Measurements from ENCODE around the gene GJA5. TPM values are rescaled to one million over a fixed set of nuclear protein-coding genes. Genes with fewer than 3 reads are reported as not detected.
A peak's percentile ranks its signal among the peaks of the same experiment; 100 is the strongest.

GJA5 gene
- total and polyA plus RNA-seq, 2 experiments from 2014 or later, result 1.9 to 2.3 TPM

DNA sequence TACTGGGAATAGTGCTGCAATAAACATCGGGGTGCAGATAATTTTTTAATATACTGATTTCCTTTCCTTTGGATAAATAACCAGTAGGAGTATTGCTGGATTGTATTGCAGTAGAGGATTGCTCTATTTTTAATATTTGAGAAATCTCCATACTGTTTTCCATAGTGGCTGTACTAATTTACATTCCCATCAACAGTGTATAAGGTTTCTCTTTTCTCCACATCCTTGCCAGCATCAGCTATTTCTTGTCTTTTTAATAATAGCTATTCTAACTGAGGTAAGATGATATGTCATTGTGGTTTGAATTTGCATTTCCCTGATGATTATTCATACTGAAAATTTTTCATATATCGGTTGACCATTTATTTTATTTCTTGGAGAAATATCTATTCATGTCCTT lies 31.1 kb downstream of the GJA5 start:
- Histone ChIP-seq H4K20me1 (ENCODE audit: insufficient read depth) (no peaks in the 10 kb centered on the region), H3K9me3 (ENCODE audit: low read depth) (no peaks in the 10 kb centered on the region), H3K9ac (no peak overlapping the region), H3K79me2 (ENCODE audit: insufficient read depth) (no peaks in the 10 kb centered on the region), H2AFZ (no peak overlapping the region), H3K4me1 (ENCODE audit: insufficient read depth) (no peaks in the 10 kb centered on the region), H3K27ac (no peak overlapping the region), H3K27me3 (replicated peaks; ENCODE audit: insufficient read depth) (no peaks in the 10 kb centered on the region), H3K4me2 (ENCODE audit: unreplicated experiment) (no peak overlapping the region), H3K4me3 (no peak overlapping the region), H3K9me2 (ENCODE audit: insufficient read depth) (no peaks in the 10 kb centered on the region), H3F3A (ENCODE audit: insufficient read depth) (no peaks in the 10 kb centered on the region), H3K36me3 (ENCODE audit: low read depth) (no peaks in the 10 kb centered on the region)
- TF ChIP-seq EZH2phosphoT487 (IDR thresholded peaks at IDR 0.05; ENCODE audit: insufficient read depth, low read depth) (no peak), EZH2 (IDR thresholded peaks at IDR 0.05; ENCODE audit: insufficient read depth, poor library complexity, severe bottlenecking) (no peak)
- DNase-seq, result no peak
- in situ Hi-C loops (cut with MboI), result no loop called here
- WGBS, 2 experiments (ENCODE audit: low coverage in 1 of 2, low lambda C conversion rate in 2 of 2, missing lambda C conversion rate in 2 of 2), result 79 to 87% methylated on average over 2 of the region's 2 CpGs

DNA sequence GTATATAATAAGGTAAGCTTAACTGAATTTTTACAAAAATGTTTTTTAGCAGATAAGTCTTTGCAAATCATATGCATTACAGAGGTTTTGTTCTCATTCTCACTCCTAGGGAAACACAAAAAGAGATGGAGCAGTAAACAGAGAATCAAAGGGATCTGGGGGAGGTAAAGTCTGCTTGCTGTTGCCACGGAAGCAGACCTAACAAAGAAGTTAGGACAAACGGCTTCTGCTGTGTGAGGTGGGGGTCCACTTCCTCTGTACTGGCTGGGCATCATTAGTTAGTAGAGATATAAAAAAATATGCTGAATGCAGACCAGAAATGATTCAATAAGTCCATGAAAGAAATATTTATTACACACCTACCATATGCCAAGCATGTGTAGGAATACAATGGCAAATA lies 34.2 kb downstream of the GJA5 start:
- no peak overlapping the region for H3K4me3 ChIP-seq
- peaks cover 4% of the 10 kb centered on the region; the same call in 1 of the 2 replicates for H3K27me3 ChIP-seq (replicated peaks; ENCODE audit: insufficient read depth)
- no peaks in the 10 kb centered on the region for H3K36me3 ChIP-seq (ENCODE audit: low read depth)
- H3K4me1 ChIP-seq (ENCODE audit: insufficient read depth), result no peaks in the 10 kb centered on the region
- no peaks in the 10 kb centered on the region for H3K9me3 ChIP-seq (ENCODE audit: low read depth)
- no peak for DNase-seq
- no peaks in the 10 kb centered on the region for H3F3A ChIP-seq (ENCODE audit: insufficient read depth)
- 27 to 48% methylated on average over 2 of the region's 2 CpGs for WGBS, 2 experiments (ENCODE audit: low coverage in 1 of 2, low lambda C conversion rate in 2 of 2, missing lambda C conversion rate in 2 of 2)
- no peak overlapping the region for H3K4me2 ChIP-seq (ENCODE audit: unreplicated experiment)
- no peak overlapping the region for H3K9ac ChIP-seq
- H3K9me2 ChIP-seq (ENCODE audit: insufficient read depth), result no peaks in the 10 kb centered on the region
- no peak overlapping the region for H3K27ac ChIP-seq
- in situ Hi-C loops (cut with MboI), result no loop called here
- no peaks in the 10 kb centered on the region for H3K79me2 ChIP-seq (ENCODE audit: insufficient read depth)
- H4K20me1 ChIP-seq (ENCODE audit: insufficient read depth), result no peaks in the 10 kb centered on the region
- H2AFZ ChIP-seq, result no peak overlapping the region
- TF ChIP-seq EZH2 (IDR thresholded peaks at IDR 0.05; ENCODE audit: insufficient read depth, poor library complexity, severe bottlenecking) (no peak), EZH2phosphoT487 (IDR thresholded peaks at IDR 0.05; ENCODE audit: insufficient read depth, low read depth) (no peak)

DNA sequence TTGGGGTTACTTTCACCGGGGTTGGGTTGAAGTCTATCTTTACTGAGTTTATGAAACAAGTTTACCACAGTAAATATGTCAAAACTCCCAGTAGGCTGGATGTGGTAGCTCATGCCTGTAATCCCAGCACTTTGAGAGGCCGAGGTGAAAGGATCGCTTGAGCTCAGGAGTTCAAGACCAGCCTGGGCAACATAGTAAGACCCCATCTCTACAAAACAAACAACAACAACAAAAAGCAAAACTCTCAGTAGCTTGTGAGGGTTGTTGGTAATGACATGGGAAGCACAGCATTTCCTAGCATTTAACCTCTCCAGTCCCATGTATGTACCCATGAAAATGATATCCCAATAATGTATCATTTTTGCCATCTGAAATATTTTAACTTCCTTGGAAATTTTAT lies 34.7 kb downstream of the GJA5 start:
- H3K79me2 ChIP-seq (ENCODE audit: insufficient read depth), result no peaks in the 10 kb centered on the region
- no peaks in the 10 kb centered on the region for H3K9me3 ChIP-seq (ENCODE audit: low read depth)
- no peak overlapping the region for H3K9ac ChIP-seq
- no peaks in the 10 kb centered on the region for H3K9me2 ChIP-seq (ENCODE audit: insufficient read depth)
- in situ Hi-C loops (cut with MboI), result no loop called here
- no peak overlapping the region for H2AFZ ChIP-seq
- H4K20me1 ChIP-seq (ENCODE audit: insufficient read depth), result no peaks in the 10 kb centered on the region
- no peak overlapping the region for H3K4me2 ChIP-seq (ENCODE audit: unreplicated experiment)
- peaks cover 8% of the 10 kb centered on the region; the same call in 1 of the 2 replicates for H3K27me3 ChIP-seq (replicated peaks; ENCODE audit: insufficient read depth)
- WGBS, 2 experiments (ENCODE audit: low coverage in 1 of 2, low lambda C conversion rate in 2 of 2, missing lambda C conversion rate in 2 of 2), result 63 to 71% methylated on average over 3 of the region's 3 CpGs
- H3K27ac ChIP-seq, result no peak overlapping the region
- H3F3A ChIP-seq (ENCODE audit: insufficient read depth), result no peaks in the 10 kb centered on the region
- no peak for TF ChIP-seq EZH2 (IDR thresholded peaks at IDR 0.05; ENCODE audit: insufficient read depth, poor library complexity, severe bottlenecking)
- no peak for TF ChIP-seq EZH2phosphoT487 (IDR thresholded peaks at IDR 0.05; ENCODE audit: insufficient read depth, low read depth)
- no peaks in the 10 kb centered on the region for H3K4me1 ChIP-seq (ENCODE audit: insufficient read depth)
- no peaks in the 10 kb centered on the region for H3K36me3 ChIP-seq (ENCODE audit: low read depth)
- no peak overlapping the region for H3K4me3 ChIP-seq
- DNase-seq, result no peak

DNA sequence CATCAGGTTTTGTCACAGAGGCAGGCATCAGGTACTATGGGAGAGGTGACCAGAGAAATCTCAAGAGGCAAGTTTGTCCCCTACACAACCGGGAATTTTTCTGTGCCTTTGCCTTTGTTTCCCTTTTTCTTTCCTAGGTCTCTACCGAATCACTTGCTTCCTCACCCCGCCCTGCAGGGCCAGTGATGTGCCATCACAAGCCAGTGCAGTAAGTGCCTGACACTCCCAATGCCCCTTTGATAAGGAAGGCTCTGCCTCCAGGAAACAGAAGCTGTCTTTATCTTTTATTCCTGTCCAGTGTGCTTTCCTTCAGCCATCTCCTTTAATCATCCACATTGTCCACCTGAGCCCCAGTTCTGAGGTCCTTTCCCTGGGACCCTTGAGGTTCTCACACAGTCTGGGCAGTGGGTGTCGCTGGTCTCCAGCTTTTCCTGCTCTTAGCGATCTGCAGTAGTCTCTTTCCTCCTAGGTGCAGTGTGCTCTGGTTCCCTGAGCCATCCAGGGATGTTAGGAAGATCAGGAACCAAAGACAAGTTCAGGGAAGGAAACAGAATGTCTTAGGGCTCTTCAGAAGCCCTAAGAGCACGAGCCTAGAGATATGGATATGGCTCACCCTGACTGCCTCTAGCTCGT lies 36.6 kb downstream of the GJA5 start:
- H3K36me3 ChIP-seq (ENCODE audit: low read depth), result no peaks in the 10 kb centered on the region
- H3K27me3 ChIP-seq (replicated peaks; ENCODE audit: insufficient read depth), result peaks cover 8% of the 10 kb centered on the region; the same call in 1 of the 2 replicates
- no peaks in the 10 kb centered on the region for H3K9me3 ChIP-seq (ENCODE audit: low read depth)
- no peaks in the 10 kb centered on the region for H3K9me2 ChIP-seq (ENCODE audit: insufficient read depth)
- no peak overlapping the region for H2AFZ ChIP-seq
- H3K4me2 ChIP-seq (ENCODE audit: unreplicated experiment), result no peak overlapping the region
- TF ChIP-seq EZH2phosphoT487 (IDR thresholded peaks at IDR 0.05; ENCODE audit: insufficient read depth, low read depth) (no peak), EZH2 (IDR thresholded peaks at IDR 0.05; ENCODE audit: insufficient read depth, poor library complexity, severe bottlenecking) (no peak)
- H3K27ac ChIP-seq, result no peak overlapping the region
- H3F3A ChIP-seq (ENCODE audit: insufficient read depth), result no peaks in the 10 kb centered on the region
- no peaks in the 10 kb centered on the region for H3K4me1 ChIP-seq (ENCODE audit: insufficient read depth)
- in situ Hi-C loops (cut with MboI), result no loop called here
- 26 to 30% methylated on average over 7 of the region's 7 CpGs for WGBS, 2 experiments (ENCODE audit: low coverage in 1 of 2, low lambda C conversion rate in 2 of 2, missing lambda C conversion rate in 2 of 2)
- H3K79me2 ChIP-seq (ENCODE audit: insufficient read depth), result no peaks in the 10 kb centered on the region
- peak; percentile 43 for DNase-seq
- no peaks in the 10 kb centered on the region for H4K20me1 ChIP-seq (ENCODE audit: insufficient read depth)
- no peak overlapping the region for H3K4me3 ChIP-seq
- no peak overlapping the region for H3K9ac ChIP-seq

All from GM23248 (cell line).